GM19438 (cell line): ENCODE results near the gene DYNC1LI1.
"Not testable (repeated sequence)": the region's sequence is repeated elsewhere in the genome, so short reads cannot be mapped to it uniquely, and the experiment has no call there.

Experiments used
- ATAC-seq: cut with Tn5 transposase; IDR thresholded peaks from one replicate; pipeline ENCODE4 v1.9.1; 2021; ENCODE audit warnings: low read depth; ENCODE audit not compliant: unreplicated experiment

The DYNC1LI1 gene

DNA sequence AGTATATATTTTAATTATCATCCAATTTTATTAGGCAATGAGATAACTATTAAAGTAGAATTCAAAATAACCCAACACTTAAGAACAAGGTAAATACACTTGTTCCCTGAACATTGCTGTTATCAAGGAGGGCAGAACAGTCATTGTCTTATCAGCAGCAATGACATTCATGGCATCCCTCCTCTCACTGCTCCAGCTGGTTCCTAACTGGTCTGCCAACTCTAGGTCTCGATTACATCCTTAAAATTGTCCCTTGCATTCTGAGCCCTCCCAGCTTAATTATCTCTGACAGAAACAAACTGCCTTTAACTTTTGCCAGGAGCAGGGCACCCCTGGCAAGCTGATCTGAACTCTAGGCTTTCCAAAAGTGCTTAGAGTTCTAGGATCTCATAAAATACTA, 14.0 kb upstream of the DYNC1LI1 start:
- no peak for ATAC-seq

GRCh38 chr3:32583708-32584107, 13.1 kb upstream of the DYNC1LI1 start:
- ATAC-seq = no peak

GRCh38 chr3:32578669-32579068, 8.0 kb upstream of the DYNC1LI1 start:
- ATAC-seq = not testable (repeated sequence)

GRCh38 chr3:32577581-32578556, 7.2 kb upstream of the DYNC1LI1 start:
- ATAC-seq = peak; percentile 97

DNA sequence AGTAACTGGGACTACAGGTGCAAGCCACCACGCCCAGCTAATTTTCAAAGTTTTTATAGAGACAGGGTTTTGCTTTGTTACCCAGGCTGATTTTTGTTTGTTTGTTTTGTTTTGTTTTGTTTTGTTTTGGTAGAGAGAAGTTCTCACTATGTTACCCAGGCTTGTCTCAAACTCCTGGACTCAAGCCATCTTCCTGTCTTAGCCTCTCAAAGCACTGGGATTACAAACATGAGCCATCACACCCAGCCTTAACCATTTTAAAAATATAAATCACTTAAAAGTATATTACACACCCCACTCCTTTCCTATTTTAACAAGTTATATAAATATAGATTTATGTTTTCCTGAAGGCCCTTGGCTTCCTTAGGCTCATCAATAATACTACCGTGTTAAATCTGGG, 6.5 kb upstream of the DYNC1LI1 start:
- ATAC-seq = no peak

DNA sequence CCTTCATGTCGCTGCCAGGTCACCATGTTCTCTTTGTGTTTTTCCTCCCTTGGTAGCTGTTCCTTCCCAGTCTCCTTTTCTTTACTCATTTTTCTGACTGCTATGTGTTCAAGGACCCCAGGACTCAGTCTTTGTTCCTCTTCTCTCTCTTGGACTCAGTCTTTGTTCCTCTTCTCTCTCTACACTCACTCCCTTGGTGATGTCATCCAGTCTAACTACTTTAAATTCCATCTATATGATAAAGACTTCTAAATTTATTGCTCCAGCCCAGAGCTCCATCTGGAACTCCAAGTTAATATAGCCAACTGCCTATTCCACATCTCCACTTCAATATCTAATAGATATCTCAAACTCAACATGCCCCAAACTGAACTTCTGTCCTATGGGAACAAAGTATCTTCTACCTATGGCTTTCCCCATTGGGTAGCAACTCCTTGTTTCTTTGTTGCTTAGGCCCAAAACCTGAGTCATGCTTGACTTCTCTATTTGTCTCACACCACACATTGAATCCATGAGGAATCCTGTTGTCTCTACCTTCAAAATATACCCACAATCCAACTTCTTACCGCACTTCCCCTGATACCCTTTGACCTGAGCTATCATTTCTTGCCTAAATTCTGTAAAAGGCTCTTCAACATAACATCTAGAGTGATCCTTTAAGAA, 4.9 kb upstream of the DYNC1LI1 start:
- ATAC-seq = no peak

GRCh38 chr3:32571192-32571485, 481 bp upstream of the DYNC1LI1 start:
- ATAC-seq = peak; percentile 35

DNA sequence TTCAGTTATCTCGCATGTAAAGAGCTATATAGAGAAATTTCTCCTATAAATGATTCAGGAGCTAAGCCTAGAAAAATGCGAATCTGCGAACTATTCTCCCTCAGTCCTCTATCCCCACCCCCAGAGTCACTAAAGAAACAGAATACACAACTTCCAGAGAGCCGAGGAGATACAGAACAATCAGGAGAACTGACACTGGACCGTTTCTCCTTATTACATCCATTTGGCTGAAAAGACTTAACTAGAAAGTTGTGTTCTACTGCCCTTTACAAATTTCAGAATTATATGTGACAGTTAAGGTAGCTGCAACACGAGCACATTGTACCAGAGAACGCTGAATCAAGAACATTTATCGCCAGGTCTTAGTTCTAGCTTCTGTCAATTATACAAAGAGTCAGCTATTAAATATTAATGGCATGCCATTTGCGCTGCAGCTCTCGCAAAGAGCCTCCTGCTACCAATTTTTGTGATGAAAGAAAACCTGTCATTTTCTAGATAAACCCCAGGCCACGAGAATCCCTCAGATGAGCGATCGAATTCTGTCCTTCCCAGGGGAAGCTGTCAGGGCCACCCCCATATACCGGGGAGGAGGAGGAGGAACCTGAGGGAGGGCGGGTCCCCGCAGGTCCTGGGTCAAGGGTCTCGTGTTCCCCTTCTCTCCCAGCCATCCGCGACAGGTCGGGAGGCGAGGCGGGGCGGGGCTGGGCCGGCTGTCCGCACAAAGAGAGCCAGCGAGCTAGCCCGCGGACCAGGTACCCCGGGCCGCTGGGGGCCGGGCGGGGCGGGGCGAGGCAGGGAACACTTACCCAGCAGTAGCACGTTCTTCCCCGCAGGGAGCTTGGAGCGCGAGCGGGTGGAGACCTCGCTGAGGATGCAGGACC, 878 bp downstream of the DYNC1LI1 start:
- peak; percentile 54 for ATAC-seq

GRCh38 chr3:32568953-32569352, 1.7 kb downstream of the DYNC1LI1 start:
- ATAC-seq = no peak

GRCh38 chr3:32564195-32564594, 6.5 kb downstream of the DYNC1LI1 start:
- no peak for ATAC-seq

DNA sequence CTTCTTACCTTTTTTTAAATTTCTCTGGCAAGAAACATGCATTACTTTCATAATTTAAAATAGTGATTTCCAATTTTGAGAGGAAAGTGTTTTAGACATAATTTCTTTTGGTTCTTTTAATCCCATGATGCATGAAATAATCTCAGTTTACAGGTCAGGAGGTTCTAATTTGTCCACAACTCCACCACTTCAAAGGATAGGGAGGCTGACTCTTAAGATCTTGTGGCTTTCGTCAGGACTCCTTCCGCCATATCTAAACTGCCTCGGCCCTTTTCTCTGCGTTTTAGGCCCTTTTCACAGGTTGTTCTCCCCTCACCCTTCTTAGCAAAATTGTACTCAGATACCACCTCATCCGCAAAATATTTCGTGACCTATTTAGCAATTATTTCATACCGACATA, 8.0 kb downstream of the DYNC1LI1 start:
- no peak for ATAC-seq

DNA sequence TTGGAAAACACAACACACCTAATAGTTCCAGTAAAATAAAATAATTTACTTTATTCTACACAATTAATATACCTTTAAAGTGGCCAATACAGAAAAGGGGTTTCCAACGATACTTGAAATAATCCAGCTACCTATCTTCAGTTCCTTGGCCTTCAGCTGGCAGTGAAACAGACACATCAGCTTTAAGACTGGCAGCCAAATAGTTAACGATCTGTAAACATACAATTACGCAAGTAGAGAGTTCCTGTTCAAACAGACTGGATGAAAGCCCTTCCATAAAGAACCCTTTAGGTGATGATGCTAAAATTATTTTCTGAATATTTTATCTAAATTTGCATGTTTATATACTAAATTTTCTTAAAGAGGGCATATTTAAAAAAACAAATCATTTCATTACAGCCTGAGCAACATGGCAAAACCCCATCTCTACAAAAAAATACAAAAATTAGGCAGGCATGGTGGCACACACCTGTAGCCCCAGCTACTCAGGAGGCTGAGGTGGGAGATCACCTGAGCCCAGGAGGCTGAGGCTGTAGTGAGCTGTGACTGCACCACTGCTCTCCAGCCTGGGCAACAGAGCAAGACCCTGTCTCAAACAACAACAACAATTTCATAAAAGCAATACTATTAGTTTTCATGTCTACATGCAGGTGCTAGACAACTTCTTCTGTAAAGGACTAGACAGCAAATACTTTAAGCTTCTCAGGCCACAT, 12.9 kb downstream of the DYNC1LI1 start:
- ATAC-seq = no peak

DNA sequence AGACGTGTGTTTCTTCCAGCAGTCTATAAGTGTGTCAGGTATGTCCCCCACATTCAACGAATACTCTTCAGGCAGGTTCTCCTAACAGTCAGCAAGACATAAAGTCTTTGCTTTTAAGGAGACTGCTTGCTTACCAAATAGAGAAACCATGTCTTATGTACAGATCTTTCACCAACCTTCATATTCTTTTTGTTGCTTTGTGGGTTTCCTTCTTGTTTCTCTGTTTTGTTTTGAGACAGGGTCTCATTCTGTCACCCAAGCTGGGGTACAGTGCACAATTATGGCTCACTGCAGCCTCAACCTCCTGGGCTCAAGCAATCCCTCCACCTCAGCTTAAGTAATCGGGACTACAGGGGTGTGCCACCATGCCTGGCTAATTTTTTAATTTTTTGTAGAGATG, 14.3 kb downstream of the DYNC1LI1 start:
- ATAC-seq = no peak

GRCh38 chr3:32553973-32554372, 16.7 kb downstream of the DYNC1LI1 start:
- no peak for ATAC-seq

GRCh38 chr3:32553459-32553858, 17.2 kb downstream of the DYNC1LI1 start:
- ATAC-seq = no peak

GRCh38 chr3:32552013-32552412, 18.6 kb downstream of the DYNC1LI1 start:
- no peak for ATAC-seq

- ATAC-seq = no peak
Measured at GRCh38 chr3:32551496-32551895, 19.2 kb downstream of the DYNC1LI1 start.

DNA sequence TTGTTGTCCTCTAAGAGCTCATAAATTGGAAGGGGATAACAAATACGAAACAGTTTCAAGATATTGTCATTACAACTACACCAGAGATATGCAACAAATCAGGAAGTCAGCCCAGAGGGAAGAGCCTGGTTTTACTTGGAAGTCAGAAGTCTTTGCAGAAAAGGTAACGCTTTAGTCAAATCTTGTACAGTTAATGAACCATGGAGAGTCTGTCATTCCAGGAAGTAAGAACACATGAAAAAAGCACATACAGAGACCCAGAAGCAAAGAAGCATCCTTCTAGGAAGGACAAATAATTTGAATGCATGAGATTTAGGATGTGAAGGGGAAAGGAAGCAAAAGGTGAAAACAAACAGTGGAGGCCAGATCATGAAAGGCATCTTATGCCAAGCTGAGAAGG, 19.6 kb downstream of the DYNC1LI1 start:
- no peak for ATAC-seq

- no peak for ATAC-seq
Measured at GRCh38 chr3:32545305-32545704, 25.4 kb downstream of the DYNC1LI1 start.

DNA sequence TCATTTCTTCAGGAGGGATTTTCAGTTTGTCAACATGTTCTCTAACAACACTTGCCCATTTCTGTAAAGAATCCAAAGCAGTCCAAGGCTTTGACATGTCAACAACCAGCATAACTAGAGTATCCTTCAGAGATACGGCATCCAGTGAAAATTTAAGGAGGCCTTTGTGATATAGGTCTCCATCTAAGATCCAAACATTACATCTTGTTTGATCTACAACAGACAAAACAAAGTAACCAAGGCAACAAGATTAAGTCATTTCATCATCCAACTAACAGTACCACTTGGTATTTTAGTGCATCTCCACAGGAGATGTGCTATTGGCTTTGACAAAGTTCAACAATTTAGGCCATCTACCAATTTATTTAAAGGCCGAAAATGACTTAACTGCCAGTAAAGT, 25.8 kb downstream of the DYNC1LI1 start:
- no peak for ATAC-seq
